CD4-positive, alpha-beta T cell treated with Interferon gamma for 1 hour (primary cell): ENCODE results near the gene TP53BP2.
"Not testable (repeated sequence)": the region's sequence is repeated elsewhere in the genome, so short reads cannot be mapped to it uniquely, and the experiment has no call there.

Source experiments
- DNase-seq: peaks from one replicate; pipeline ENCODE4 v3.0.0-alpha.2; 2020

The TP53BP2 gene

DNA sequence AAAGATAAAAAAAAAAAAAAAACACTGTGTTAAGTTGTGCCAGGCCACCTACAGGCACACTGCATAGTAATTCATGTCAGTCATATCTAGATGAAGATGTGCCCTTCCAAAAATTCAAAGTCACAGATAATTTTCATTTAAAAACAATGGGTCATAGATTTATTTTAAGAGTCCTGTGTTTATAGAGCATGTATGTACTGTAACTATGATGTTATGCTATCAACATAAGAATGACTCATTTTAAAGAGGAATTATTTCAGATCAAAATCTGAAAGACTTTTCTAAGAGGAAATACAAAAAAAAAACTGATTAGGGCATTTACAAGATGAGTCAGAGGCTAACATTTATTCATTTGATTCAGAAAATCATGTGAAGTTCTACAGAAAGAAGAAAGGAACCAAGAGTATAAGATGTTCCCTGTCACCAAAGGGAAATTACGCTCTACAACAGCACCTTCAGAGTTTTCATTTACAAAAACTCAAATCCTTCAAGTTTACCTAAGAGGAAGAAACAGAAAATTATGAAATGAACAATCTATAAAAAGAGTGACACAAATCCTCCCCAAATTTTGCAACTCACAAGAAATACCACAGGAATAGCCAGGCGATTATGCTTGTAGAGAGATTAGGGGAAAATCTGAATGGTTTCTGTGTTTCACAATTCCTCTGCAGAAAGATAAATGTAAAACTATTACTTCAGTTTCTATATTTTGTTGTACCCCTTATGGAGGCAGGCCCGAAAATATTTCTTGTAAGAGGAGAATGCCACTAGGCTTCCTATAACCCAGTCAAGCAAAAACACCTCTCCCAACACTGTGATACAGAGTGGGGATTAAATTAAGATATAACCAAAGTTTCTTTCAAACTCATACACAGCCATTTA is 13.8 kb downstream of the TP53BP2 start:
- DNase-seq: no peak

GRCh38 chr1:223829678-223830077 is 16.1 kb downstream of the TP53BP2 start:
- no peak for DNase-seq

- DNase-seq: no peak
These were observed 17.4 kb downstream of the TP53BP2 start for GRCh38 chr1:223828162-223828848.

GRCh38 chr1:223827193-223827663 is 18.5 kb downstream of the TP53BP2 start:
- no peak for DNase-seq

DNA sequence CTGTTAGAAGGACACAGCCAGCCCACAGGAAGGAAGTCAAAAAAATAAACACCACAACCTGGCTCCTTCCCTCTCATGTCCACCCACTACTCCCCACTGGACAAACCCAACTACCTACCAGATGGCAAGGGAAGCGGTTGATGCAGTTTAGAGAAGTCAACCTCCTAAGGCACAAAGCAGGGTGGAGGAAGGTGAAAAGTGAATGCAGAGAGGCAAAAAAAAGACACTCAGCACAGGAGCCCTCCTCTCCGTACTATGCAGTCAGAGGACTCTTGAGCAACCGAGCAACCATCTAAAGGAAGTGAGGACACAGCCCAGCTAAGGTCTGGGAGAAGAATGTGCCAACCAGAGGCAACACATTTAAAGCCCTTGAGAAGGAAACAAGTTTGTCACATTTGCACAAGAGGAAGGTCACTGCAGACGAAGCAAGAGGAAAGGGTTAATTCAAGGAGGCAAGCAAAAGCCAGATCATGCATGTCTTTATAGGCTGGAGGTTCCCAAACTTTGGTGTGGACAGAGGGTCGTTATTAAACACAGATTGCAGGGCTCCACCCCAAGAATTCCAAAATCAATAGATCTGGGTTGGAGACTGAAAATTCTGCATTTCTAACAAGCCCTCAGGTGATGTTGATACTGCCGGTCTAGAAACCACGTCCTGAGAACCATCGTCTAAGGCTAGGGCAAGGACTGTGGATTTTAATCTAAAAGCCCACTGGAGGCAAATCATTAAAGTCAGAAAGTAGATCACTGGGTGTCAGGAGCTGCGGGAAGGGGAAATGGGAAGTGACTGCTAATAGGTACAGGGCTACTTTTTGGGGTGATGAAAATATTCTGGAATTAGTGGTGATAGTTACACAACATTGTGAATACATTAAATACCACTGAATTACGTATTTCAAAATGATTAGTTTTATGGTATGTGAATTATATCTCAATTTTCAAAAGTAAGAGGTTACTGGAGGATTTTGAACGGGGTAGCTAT is 19.7 kb downstream of the TP53BP2 start:
- DNase-seq: peak; percentile 33

DNA sequence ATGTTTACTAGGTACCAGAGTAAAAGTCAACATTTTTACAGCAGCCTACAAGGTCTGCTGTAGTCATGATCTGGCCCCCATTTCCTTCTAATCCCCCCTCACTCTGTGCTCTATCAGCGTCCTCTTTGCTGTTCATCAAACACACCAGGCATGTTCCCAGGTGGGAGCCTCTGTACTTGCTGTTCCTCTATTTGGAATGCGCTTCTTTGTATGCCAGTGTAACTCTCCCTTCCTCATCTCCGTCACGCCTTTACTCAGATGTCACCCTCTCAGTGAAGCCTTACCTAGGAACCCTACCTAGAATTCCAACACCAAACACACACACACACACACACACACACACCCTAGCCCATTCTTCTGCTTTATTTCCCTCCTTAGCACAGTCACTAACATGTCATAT is 21.0 kb downstream of the TP53BP2 start:
- DNase-seq: no peak

DNA sequence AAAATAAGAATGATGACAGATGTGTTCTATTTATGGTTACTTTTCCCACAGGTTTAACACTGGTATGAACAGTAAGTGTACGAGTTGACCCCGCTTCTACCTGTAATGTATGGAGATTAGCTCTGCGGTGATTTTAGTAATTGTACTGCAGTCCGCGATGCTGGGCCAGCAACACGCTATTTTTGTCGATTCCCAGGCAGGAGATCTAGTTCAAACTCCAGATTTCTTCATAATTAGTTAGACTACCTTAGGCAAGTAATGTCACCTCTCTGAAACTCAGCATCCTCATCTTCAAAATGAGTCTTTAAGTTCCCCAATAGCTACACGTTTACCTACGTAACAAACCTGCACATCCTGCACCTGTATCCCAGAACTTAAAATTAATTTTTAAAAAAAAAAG is 21.5 kb downstream of the TP53BP2 start:
- no peak for DNase-seq

- DNase-seq: no peak
These were observed 24.8 kb downstream of the TP53BP2 start for GRCh38 chr1:223820971-223821370.

DNA sequence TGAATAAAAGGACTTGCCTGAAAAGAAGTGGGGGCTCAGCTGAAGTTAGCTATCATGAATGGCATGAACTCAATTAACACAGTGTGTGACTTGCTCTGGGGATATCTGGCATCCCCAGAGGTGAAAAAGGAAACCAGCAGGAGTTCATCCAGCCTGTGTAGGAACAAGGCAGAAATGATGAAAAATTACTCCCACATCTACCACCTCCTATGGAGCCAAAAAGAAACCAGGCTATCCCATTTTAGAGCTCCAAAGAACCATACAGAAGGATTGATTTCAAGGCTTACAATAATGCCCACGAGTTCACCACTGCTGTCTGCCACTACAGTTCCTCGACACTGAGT is 25.3 kb downstream of the TP53BP2 start:
- no peak for DNase-seq

DNA sequence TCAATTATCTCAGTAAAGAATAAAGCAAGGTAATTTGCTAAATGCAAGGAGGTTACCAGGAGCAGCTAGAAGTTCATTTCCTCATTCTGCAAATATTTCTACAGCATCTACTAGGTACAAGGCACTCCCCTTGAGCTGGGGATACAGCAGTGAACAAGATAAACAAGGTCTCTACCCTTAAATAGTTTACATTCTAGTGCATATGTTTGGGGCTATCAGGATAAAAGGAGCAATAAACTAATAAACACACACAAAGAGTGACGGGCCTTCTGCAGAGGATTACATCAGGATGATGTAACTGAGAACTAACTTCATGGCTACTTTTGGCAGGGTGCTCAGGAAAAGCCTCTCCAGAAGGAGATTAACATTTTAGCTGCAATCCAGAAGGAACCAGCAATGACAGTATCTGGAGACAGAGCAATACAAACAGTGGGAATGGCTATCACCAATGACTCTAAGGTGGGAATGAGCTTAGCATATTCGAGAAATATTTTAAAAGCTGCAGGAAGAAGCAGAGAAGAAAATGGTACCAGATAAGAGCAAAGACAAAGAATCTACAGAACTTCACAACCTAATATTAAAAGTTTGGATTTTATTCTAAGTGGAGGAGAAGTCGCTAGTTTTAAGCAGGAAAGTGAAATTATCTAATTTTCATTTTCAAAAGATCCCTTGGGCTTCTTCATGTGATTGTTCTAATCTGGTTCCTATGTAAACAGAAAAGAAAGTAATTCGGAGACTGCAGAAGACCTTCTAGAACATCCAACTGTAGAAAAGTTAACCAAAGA is 25.8 kb downstream of the TP53BP2 start:
- no peak for DNase-seq

DNA sequence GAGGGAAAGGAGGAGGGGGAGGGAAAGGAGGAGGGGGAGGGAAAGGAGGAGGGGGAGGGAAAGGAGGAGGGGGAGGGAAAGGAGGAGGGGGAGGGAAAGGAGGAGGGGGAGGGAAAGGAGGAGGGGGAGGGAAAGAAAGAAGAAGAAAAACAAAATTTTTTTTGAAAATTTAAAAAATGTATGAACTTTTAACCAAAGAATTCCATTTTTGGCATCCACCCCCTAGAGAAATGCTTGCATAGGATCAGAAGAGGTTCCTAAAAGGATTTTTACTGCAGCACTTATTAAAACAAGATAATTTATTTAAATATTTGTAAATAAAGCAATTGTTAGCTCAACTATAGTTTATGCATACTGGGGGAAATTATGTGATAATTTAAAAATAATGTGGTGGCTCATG is 28.5 kb downstream of the TP53BP2 start:
- not testable (repeated sequence) for DNase-seq

DNA sequence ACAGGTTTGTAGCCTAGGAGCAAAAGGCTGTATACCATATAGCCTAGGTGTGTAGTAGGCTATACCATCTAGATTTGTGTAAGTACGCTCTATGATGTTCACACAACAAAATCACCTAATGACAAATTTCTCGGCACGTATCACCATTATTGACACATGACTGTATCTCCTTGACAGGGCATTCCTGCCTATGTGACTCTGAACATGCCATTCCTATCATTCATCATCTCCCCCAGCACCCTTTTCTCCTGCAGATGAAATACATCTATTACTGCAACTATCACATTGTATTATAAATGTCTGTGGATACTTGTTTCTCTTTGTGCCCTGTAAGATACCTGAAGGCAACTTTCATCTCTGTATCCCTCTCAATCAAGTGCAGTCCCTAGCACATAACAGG is 29.9 kb downstream of the TP53BP2 start:
- no peak for DNase-seq

DNA sequence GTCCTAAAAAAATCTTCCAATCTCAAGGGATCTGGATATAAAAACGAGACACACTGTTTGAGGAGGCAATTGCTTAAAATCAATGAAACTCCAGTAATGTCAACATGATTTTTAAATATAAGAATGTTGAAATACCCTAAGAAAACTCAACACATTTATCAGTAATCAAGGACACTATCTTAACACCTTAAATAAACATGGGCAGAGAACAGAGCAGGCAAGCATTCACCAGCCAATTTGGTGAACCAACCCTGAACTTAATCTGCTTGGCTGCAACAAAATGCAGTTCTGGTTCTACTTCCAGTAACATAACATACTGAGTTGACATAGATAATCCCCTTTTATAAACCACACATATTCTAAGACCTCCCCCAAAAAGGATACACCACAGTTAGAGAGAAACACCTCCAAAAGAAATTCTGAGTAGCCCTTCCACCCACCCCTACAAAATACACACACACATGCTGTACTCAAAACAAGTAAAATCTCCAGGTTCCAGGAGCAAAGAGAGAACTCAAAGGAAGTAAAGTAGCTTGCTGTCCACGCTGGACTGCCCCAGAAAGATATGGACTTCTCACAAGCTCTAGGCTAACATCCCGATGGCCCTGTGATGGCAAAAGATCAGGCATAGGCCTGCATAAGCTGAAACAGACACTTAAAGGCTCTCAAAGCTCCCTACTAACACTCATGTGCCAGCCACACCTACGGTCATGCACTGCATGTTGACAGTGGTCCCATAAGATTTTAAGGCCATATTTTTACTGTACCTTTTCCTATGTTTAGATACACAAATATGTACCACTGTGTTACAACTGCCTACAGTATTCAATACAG is 30.5 kb downstream of the TP53BP2 start:
- DNase-seq: no peak

DNA sequence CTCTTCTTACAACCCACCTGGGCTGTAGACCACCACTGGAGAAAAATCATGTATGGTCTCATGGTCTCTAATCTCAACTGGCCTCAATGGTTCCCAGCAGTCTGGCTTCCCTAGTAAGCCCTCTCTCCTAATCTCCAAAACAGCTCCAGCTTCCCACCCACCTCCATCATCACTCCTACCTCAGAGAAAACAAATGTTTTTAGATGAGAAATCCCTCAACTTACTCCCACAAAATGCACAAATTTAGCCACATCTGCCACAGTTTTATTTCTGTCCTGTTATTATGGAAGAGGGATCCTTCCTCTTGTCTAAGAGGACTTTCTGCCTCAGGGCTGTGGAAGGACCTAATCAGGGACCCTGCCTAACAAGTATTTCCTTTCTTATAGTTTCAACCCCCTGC is 32.1 kb downstream of the TP53BP2 start:
- no peak for DNase-seq

DNA sequence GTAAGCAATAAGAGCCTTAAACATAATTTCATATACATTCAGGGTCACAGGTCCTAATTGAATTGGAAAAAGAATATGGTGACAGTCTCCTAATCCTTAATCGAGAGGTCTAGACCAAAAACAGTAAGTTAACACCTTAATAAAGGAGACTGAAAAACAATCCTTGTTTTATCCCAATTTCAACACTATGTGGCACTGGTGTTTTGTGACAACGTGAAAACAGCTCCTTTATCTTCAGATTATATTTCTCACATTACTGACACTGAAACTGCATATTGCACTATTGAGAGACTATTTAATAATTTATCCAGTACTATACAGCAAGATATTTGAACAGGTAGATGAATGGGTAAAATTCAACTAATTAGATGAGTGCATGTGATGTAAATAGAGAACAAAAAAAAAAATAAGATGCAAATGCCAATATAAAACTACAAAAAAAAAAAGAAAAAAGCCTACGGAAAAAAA is 34.1 kb downstream of the TP53BP2 start:
- no peak for DNase-seq

DNA sequence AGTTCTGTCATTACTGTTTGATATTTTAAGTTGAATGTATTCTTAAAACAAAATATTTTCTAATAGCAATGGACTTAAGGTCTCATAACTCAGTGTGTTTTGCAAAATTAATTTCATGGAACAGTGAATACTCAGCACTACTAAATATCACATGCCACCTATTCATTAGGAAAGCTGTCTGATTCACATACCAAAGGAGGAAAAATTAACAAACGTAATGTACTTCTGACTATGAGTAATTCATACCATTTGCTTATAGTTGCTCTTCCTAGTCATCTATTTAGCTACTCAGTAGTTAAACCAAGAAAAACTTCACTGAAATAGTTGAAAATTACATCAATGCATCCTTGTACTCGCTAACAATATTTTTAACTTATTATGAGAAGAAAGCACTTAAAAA is 35.2 kb downstream of the TP53BP2 start:
- no peak for DNase-seq

GRCh38 chr1:223809905-223810304 is 35.8 kb downstream of the TP53BP2 start:
- not testable (repeated sequence) for DNase-seq

- DNase-seq: no peak
These were observed 42.5 kb downstream of the TP53BP2 start for GRCh38 chr1:223803211-223803610.

DNA sequence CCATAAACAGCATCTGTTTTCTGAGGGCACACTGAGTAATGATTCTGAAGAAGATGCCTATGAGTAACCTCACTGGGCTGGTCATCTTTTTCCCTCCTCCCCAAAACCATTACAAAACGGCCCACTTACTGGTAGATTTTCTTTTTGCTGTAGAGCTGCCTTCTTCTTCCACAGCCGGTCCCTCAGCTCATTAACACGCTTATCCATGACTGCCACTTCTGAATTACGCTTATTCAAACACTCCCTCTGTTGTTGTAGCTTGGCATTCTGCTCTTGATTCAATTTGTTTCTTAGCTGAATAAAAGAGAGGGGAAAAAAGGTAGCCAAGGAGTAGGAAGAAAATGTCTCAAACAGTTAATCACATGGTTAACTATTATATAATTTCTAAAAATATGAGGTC is 43.1 kb downstream of the TP53BP2 start:
- DNase-seq: no peak

GRCh38 chr1:223802032-223802431 is 43.7 kb downstream of the TP53BP2 start:
- no peak for DNase-seq

GRCh38 chr1:223796210-223796609 is 49.5 kb downstream of the TP53BP2 start:
- no peak for DNase-seq
